Limb (tissue), 2 donors: ENCODE results near the gene KCNK3.
A peak's percentile ranks its signal among the peaks of the same experiment; 100 is the strongest.
"Not testable (repeated sequence)": the region's sequence is repeated elsewhere in the genome, so short reads cannot be mapped to it uniquely, and the experiment has no call there.

Experiments
- DNase-seq, 2 donors: peaks; one replicate each; pipeline ENCODE4 v3.0.0-alpha.2; 2016; ENCODE audit errors: extremely low spot score in 2 of 2

Gene KCNK3

DNA sequence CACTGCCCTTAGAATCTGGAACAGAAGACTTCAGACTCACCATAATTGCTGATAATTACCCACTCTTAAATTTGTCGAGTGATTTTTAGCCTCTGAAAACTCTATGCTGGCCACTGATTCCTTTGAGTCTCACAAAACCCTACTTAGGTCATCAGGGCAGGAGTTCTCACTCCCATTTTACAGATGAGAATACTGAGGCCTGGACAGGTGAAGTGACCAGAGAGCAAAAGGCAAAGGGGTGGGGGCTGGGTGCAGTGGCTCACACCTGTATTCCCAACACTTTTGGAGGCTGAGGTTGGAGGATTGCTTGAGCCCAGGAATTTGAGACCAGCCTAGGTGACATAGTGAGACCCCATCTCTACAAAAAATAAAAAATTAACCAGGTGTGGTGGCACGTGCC is 36.8 kb downstream of the KCNK3 start:
- DNase-seq: no peak

DNA sequence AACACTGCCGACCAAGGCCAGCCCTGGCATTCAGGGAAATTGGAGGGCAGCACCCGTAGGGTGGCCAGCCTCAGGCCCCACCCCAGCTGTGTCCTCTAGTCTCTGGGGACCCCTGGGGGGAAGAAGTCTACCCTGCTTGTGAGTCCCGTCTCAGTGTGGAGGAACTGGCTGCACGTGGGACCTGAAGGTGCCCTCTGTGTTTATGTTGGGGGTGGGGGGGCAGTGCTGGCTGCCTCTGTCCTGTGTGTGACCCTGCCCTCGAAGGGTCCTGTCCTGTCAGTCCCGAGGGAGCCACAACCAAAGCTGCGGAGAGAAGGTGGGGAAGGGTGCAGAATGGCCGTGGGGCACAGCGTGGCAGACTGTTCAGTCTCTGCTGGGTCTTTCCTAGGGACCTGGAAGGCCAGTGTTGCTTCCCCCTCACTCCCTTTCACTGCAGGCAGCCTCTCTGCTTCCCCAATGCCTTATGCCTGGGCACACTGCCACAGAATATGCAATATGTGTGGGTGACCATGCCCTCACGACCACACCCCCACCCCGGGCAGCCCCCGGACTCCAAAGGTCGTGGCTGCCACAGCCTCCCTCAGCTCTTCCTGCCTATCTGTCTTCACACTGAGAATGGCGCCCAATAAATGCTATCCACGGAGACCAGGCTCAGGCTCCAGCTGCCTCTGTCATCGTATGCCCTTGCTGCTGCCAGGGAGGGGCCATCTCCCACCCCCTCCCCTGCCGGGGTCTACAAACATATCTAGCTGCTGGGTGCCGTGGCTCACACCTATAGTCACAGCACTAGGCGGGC is 38.2 kb downstream of the KCNK3 start:
- DNase-seq: no peak

DNA sequence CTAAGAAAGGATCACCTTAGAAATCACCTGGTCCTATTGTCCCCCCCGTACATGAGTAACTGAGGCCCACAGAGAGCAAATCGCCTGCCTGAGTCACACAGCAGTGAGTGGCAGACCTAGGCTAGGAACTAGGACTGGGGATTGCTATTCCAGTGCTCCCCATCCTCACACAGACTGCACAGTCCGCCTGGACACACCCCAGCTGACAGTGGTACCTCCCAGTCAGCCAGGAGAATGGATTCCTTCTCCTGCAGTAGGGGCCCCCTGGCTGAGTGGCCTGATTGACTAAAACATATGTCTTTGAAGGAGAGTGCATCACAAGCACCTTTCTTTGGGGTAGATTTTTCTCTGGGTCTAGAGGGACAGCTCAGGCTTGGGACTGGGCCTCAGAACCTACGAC is 39.2 kb downstream of the KCNK3 start:
- DNase-seq: no peak

DNA sequence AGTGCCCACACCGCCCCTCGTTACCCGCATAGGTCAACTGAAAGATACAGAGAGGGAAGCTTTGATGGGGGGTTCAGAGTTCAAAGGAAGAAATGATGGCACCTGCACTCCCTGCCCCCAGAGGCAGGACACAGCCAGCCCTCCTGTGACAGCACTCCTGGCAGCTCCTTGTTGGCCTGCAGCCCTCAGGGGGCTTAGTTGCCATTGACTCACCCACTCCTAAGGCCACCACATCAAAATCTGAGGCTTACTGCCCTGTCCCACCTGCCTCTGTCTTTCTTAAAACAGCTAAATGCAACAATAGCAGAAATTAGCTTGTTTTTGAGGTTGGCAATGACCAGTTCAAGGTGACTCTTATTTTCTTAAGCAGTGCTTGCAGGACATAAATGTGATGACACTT is 39.9 kb downstream of the KCNK3 start:
- DNase-seq: no peak

DNA sequence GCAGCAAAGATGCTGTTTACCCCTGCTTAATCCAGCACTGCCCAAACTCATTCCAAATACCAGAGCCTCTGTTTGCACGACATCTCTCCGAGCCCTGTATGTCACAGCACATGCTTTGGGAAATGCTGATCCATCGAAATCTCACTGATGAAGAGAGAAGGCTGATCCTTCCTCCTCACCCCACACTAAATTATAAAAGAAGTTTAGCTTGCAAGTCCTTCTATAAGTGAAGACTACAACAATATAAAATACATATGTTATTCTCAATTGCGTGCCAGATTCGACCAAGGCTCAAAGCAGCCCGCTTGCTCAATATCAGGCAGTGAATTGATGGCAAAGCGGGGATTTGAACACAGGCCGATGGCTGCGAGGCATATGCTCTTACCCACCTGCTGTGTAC is 40.9 kb downstream of the KCNK3 start:
- no peak for DNase-seq

DNA sequence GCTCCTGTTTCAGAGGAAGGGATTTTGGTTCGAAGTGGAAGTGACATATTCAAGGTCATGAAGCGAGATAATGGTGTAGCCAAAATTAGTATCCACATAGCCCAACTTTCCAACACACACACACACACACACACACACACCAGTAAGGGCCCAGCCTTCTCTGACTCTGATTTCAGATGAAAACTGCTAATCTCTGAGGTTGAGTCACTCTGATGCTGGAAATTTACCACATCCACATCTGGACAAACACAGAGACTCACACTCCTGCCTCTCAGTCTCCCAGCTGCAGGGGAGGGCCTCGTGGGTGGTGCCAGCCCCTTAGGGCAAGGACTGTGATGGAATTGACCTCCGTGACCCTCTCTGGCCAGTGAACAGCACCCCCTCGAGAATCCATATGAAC is 42.6 kb downstream of the KCNK3 start:
- no peak for DNase-seq

DNA sequence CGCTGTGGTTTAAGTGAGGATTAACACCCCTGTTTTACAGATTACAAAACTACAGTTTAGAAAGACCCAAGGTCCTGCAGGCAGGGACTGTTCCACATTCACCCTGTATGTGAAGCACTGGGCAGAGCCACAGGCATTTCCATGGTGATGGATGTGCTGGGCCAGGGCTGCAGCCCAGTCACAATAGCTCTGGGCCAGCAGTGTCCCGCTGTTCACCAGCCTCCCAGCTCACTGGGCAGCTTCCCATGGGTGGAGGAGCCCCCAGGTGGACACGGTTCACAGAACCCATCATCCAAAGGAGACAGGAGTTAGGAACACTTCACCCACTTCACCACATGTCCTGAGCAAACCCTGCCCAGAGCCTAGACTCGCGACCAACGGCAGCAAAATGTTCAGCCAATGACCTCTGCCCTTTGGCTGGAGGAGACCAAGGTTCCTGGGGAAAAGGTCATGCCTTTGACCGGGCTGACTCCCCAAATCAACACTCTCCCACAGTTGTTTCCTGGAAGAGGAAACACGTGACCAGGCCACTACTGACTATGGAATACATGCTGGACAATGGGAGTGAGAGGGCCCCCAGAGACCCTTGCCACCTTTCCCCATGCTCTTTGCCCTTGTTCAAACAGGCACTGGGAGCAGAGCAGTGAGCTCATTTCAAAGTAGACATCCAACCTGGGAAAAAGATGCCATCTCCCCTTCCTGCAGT is 43.5 kb downstream of the KCNK3 start:
- DNase-seq: no peak

DNA sequence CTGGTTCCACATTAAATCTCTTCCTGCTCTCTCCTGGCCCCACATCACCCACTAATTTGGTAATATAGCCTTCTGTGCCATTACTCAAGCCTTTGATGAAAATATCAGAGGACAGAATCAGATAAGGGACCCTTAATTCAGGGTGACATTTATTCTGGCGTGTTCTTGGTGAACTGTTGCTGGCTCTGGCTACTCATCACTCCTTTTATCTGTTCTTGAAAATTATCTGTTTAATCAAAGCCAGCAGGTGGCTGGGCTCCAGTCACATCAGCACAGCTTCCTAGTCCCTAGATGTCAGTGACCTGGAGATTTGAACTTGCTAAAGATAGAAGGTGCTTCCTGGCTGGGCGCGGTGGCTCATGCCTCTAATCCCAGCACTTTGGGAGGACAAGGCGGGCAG is 44.7 kb downstream of the KCNK3 start:
- no peak for DNase-seq

DNA sequence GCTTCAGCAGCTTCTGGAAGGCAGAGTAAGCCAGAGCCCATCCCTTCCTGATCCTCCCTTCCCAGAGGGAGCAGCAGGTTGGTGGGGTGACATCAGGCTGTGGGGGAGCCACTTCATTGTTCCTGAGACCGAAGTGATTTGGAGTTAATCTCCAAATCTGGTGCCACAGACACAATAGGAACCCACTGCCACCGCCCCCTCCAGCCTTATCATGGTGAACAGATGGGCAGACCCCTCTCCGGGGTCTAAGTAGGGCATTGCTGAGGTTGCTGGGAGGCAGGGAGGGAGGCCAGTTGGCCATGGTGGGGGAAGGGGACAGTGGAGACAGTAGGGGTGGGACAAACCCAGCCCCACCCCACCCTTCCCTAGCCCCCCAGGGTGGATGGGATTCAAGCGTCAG is 46.0 kb downstream of the KCNK3 start:
- no peak for DNase-seq

DNA sequence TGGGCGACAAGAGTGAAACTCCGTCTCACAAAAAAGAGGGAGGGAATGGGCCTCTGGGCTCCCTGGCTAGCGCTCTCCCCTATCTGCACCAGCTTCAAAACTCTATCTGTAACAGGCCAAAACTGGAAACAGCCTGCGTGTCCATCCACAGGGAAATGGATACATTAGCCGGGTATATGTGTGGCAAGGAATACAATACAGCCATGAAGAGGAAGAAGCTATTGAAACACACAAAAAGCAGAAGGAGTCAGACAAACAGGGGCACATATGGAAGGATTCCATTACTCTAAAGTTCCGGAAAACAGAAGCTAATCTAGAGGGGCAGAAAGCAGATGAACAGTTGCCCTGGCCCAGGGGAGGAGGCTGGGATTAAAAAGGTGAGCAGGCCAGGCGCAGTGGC is 47.0 kb downstream of the KCNK3 start:
- no peak for DNase-seq

DNA sequence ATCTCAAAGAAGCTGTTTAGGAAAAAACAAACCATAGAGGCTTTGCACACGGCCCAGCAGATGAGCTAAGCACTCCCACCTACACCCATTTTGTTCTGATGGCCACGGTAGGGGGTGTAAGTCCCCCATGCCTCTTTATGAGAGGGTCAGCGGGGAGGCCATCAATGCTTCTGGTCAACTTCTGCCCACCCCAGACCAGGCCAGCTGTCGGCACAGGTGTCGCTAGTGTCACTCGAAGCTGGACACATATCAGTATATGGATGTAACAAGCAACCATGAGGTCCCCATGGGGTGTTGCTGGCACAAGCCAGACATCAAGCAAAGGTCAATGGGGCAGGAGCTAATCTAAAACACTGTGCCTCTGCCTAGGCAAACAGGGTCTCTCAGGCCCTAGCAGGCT is 47.8 kb downstream of the KCNK3 start:
- no peak for DNase-seq

DNA sequence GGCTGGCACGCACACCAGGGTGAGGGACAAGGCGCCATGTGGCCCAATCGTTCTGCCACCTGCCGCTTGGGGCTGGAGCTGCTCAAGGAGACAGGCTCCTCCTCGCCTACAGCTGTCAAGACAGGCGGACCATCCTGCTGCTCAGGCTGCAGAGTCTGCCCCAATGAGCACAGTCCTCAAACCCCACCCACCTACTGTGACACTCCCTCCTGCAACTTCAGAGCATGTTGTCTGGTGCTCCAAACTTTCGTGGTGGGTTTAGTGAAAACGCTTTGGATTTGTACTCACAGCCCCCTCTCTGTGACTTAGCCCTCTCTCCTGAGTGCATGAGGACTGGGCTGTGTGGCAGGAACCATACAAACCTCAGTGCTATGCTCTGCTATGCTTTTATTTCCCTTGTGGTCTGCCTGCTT is 48.4 kb downstream of the KCNK3 start:
- peak; percentile 32 to 53 for DNase-seq

DNA sequence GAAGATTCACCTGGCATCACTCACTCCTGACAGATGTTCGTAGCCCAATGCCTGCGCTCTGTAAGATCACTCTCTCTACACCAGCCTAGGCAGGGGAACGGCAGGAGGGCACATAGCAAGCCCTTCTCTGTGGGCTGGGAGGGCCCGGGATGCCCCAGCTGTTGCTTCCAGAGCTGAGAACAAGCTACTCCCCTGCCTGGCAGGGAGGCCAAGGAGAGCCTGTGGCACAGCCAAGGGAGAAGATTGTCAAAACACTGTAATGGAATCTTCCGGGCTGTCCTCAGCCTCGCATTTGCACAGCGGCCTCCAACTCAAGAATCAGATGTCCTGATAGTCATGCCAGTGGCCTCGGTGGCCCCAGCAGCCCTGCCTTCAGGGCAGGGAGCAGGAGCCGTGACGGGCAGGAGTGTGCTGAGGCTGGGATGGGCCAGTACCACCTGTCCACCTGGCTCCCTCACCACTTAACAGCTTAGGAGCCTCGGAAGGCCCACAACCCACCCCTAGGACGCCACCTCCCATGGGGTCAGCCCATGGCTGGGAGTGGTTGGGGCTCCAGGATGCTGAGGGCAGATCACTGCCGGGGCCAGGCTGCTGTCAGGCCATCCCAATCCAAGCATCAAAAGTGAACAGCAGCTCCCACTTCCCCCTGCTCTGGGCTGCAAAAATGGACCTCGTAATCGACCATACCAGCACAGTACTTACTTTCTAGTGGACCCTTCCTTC is 49.7 kb downstream of the KCNK3 start:
- no peak for DNase-seq

DNA sequence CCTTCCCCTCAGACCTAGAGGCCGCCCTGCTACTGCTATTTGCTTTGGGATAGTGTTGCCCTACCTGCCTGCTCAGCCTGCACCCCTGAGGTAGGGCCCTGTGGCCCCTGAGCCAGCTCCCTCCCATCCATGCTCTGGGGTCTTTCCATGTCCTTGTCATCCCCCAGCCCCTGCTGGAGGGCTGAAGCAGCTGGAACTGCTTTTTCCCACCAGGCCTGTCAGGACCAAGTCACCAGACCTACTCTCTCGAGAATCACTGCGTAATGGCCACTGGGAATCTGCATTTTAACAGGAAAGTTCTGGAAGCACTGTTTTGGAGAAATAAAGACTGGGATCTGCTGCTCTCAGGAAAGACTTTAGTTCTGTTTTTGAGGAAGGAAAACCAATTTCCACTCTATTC is 51.3 kb downstream of the KCNK3 start:
- DNase-seq: no peak

DNA sequence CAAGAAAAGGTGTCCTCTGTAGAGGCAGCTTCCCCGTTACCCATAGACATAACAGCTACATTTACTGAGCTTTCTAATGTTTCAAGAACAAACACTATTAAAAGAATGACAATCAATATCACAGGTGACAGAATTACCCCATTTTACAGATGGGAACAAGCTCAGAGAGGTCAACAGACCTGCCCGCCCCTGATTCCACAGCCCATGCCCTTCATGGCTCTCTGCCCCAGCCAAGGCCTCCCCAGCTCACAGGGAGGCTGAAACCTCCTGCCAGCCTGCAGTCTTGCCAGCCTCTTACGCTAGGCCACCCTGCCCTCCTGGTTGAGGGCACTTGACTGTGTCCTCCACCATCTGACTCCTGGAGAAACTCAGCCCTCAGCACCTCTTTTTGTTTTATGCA is 52.4 kb downstream of the KCNK3 start:
- DNase-seq: no peak

DNA sequence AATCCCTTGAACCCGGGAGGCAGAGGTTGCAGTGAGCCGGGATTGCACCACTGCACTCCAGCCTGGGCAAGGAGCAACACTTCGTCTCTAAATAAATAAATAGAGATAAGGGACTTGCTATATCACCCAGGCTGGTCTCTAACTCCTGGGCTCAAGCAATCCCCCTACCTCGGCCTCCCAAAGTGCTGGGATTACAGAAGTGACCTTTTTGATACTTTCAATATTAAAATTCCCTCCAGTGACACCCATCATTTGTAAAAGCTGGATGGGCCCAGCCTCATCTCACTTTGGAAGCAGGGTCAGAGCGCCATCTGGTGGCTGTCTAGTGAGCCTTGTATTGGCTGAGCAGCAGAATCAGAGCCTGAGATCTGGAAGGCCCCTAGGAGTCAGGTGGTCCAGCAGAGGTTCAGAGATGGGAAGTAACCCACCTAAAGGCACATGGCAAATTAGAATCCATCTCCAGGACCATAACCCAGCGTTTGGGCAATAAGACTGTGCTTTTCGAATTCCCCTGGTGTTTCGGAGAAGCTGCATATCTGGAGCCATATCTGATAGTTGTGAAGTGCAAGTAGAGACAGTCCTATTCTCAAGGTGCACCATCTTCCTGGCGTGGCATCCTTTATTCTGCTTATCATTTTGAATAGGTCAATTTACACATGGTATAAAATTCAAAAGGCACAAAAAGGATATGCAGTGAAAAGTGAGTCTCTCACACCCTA is 53.2 kb downstream of the KCNK3 start:
- peak; percentile 74 to 91 for DNase-seq

DNA sequence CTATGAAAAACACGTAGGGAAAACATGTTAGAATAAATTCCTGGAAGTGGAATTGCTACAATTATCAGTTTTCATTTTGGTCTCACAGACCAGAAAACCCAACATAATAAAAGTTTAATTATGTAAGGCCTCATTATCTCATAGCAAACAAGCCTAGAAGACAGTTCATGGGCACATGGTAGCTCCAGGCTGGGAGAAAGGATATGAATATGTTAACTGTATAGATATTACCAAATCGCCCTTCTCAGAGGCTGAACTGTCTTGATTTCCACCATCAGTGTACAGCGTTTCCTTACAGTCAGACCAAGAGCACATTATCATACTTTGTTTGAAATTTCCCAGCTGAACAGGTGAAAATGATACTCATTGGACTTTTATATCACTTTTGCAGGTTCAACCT is 54.4 kb downstream of the KCNK3 start:
- DNase-seq: no peak

DNA sequence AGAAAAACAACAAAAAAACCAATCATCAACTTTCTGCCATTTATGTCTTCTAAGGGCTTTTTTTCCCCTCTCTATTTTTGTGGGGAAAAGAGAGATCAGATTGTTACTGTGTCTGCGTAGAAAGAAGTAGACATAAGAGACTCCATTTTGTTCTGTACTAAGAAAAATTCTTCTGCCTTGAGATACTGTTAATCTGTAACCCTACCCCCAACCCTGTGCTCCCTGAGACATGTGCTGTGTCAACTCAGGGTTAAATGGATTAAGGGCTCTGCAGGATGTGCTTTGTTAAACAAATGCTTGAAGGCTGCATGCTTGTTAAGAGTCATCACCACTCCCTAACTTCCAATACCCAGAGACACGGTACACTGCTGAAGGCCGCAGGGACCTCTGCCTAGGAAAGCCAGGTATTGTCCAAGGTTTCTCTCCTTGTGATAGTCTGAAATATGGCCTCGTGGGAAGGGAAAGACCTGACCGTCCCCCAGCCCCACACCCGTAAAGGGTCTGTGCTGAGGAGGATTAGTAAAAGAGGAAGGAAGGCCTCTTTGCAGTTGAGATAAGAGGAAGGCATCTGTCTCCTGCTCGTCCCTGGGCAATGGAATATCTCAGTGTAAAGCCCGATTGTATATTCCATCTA is 57.4 kb downstream of the KCNK3 start:
- not testable (repeated sequence) for DNase-seq

DNA sequence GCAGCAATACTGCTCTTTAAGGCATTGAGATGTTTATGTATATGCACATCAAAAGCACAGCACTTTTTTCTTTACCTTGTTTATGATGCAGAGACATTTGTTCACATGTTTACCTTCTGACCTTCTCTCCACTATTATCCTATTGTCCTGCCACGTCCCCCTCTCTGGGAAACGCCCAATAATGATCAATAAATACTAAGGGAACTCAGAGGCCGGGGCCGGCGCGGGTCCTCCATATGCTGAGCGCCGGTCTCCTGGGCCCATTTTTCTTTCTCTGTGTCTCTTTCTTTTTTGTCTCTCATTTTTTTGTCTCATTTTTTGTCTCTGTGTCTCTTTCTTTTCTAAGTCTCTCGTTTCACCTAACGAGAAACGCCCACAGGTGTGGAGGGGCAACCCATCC is 57.9 kb downstream of the KCNK3 start:
- not testable (repeated sequence) for DNase-seq

DNA sequence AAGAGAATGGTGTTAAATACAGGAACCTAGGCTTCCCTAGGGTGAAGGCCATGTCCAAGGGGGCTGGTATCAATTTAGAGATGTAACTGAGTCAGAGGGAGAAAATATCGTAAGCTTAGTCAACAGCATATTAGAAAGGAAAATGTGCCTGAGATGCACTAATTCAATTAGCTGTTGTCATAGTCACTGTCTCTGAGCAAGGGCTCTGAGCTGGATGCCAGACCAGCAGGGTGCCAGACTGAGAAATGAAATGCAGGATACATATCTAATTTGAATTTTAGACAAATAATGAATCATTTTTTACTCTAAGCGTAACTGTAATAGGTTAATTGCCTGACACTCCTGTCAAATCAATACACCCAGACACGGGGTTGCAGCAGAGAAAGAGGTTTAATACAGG is 60.1 kb downstream of the KCNK3 start:
- DNase-seq: no peak

DNA sequence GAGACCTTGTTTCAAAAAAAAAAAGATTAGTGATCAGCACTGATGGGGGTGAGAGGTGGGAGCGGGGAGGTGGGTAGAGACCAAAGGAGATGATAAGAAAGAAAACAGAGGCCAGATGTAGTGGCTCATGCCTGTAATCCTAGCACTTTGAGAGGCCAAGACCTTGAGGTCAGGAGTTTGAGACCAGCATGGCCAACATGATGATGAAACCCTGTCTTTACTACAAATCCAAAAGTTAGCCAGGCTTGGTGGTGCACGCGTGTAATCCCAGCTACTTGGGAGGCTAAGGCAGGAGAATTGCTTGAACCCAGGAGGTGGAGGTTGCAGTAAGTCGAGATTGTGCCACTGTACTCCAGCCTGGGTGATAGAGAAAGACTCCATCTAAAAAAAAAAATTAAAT is 62.0 kb downstream of the KCNK3 start:
- DNase-seq: no peak
